ENCODE data around the gene NCAN.

NCAN gene

DNA sequence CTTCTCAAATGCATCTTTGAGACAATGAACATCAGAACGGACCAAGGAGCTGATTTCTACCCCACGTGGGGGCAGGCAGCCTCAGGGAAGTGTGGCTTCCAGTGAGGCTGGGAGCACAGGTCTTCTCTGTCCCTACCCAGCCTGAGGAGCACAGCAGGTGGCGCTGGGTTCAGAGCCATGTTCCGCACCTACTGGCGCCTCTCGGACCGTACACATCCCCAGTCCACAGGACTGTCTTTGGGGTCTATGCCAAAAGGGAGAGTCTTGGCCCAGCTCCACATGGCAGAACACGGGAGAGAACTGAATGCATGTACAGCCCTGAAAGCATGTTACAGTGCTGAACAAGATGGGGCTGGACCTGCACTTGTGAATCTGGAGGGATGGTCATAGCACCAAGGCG is 86.0 kb downstream of the NCAN start:
- DNase-seq = no peak

- no peak for DNase-seq
Measured at GRCh38 chr19:19300613-19301012, 88.9 kb downstream of the NCAN start.
